ENCODE results near the gene GNB2. TPM values are rescaled to one million over a fixed set of nuclear protein-coding genes. Genes with fewer than 3 reads are reported as not detected.

The GNB2 gene
- total and polyA plus RNA-seq, 2 of the 13 experiments (the other 11 are each of a cell fraction or from before 2014, with no cell fraction given): 48.3 to 67.1 TPM

DNA sequence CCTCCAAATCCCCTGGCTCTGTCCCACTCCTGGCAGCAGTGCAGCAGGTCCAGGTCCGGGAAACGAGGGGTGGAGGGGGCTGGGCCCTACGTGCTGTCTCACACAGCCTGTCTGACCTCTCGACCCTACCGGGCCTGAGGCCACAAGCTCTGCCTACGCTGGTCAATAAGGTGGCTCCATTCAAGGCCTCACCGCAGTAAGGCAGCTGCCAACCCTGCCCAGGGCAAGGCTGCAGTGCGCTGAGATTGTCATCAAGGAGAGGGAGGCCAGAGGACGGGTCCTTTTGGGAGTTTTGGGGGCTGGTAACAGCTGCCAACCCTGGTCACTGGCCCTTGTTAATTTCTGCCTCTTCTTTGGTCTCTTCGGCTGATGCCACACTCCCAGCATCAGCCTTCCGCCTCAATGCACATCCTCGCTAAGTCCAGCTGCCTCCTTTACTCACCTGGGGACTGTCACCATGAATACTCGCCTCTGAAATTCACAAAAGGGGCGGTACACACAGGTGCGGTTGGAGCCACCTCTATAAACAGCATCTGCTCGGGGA lies 50.3 kb downstream of the GNB2 start (continued):
- TF ChIP-seq ZNF17 (CRISPR knock-in tag; IDR thresholded peaks at IDR 0.05): no peak
- TF ChIP-seq KDM1A (CRISPR knock-in tag; IDR thresholded peaks at IDR 0.05): no peak
- TF ChIP-seq PAX8 (CRISPR knock-in tag; IDR thresholded peaks at IDR 0.05; ENCODE audit: borderline replicate concordance): no peak
- TF ChIP-seq MXI1 (IDR thresholded peaks at IDR 0.05; ENCODE audit: borderline replicate concordance, low read depth, low read length): no peak
- TF ChIP-seq MAF1 (CRISPR knock-in tag; IDR thresholded peaks at IDR 0.05; ENCODE audit: borderline replicate concordance): no peak
- no peak for TF ChIP-seq ZNF234 (CRISPR knock-in tag; conservative IDR thresholded peaks at IDR 0.05)
- no peak for TF ChIP-seq SOX6 (IDR thresholded peaks at IDR 0.05)
- peak; percentile 14; the same call in 1 of the 2 replicates for TF ChIP-seq SOX6 (CRISPR knock-in tag; IDR thresholded peaks at IDR 0.05)
- TF ChIP-seq, protein P1, sequence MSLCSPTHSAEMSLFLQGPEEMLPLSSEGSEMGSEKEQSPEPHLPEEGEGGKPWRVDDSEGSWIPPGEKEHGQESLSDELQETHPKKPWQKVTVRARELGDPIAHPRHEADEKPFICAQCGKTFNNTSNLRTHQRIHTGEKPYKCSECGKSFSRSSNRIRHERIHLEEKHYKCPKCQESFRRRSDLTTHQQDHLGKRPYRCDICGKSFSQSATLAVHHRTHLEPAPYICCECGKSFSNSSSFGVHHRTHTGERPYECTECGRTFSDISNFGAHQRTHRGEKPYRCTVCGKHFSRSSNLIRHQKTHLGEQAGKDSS (CRISPR knock-in tag; IDR thresholded peaks at IDR 0.05; ENCODE audit: borderline replicate concordance, low read depth): no peak
- no peak for TF ChIP-seq SMYD3 (CRISPR knock-in tag; IDR thresholded peaks at IDR 0.05)
- TF ChIP-seq NFYB (CRISPR knock-in tag; IDR thresholded peaks at IDR 0.05): no peak
- no peak for TF ChIP-seq ZNF660 (CRISPR knock-in tag; IDR thresholded peaks at IDR 0.05; ENCODE audit: borderline replicate concordance, low read depth)
- TF ChIP-seq, protein P2, sequence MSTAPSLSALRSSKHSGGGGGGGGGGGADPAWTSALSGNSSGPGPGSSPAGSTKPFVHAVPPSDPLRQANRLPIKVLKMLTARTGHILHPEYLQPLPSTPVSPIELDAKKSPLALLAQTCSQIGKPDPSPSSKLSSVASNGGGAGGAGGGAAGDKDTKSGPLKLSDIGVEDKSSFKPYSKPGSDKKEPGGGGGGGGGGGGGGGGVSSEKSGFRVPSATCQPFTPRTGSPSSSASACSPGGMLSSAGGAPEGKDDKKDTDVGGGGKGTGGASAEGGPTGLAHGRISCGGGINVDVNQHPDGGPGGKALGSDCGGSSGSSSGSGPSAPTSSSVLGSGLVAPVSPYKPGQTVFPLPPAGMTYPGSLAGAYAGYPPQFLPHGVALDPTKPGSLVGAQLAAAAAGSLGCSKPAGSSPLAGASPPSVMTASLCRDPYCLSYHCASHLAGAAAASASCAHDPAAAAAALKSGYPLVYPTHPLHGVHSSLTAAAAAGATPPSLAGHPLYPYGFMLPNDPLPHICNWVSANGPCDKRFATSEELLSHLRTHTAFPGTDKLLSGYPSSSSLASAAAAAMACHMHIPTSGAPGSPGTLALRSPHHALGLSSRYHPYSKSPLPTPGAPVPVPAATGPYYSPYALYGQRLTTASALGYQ (CRISPR knock-in tag; IDR thresholded peaks at IDR 0.05): no peak
- TF ChIP-seq STAG1 (CRISPR knock-in tag; IDR thresholded peaks at IDR 0.05): no peak
- TF ChIP-seq NPAS2 (CRISPR knock-in tag; IDR thresholded peaks at IDR 0.05; ENCODE audit: borderline replicate concordance): no peak
- no peak for TF ChIP-seq ZNF225 (CRISPR knock-in tag; IDR thresholded peaks at IDR 0.05)
- TF ChIP-seq DR1 (CRISPR knock-in tag; IDR thresholded peaks at IDR 0.05): no peak
- TF ChIP-seq POLR2AphosphoS2 (IDR thresholded peaks at IDR 0.05; ENCODE audit: low read depth, low read length): no peak
- TF ChIP-seq ZNF180 (CRISPR knock-in tag; IDR thresholded peaks at IDR 0.05; ENCODE audit: borderline replicate concordance, low read depth): no peak
- TF ChIP-seq GATA4 (IDR thresholded peaks at IDR 0.05; ENCODE audit: borderline replicate concordance, low read depth): 0 out of 2 replicates have a peak, but pooled peaks have one; percentile 17
- TF ChIP-seq, protein P3, sequence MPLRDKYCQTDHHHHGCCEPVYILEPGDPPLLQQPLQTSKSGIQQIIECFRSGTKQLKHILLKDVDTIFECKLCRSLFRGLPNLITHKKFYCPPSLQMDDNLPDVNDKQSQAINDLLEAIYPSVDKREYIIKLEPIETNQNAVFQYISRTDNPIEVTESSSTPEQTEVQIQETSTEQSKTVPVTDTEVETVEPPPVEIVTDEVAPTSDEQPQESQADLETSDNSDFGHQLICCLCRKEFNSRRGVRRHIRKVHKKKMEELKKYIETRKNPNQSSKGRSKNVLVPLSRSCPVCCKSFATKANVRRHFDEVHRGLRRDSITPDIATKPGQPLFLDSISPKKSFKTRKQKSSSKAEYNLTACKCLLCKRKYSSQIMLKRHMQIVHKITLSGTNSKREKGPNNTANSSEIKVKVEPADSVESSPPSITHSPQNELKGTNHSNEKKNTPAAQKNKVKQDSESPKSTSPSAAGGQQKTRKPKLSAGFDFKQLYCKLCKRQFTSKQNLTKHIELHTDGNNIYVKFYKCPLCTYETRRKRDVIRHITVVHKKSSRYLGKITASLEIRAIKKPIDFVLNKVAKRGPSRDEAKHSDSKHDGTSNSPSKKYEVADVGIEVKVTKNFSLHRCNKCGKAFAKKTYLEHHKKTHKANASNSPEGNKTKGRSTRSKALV (CRISPR knock-in tag; IDR thresholded peaks at IDR 0.05): no peak
- TF ChIP-seq ZNF121 (CRISPR knock-in tag; IDR thresholded peaks at IDR 0.05): no peak
- TF ChIP-seq BHLHE40 (IDR thresholded peaks at IDR 0.05; ENCODE audit: low read length): no peak
- TF ChIP-seq ZSCAN30 (CRISPR knock-in tag; IDR thresholded peaks at IDR 0.05): no peak
- 0 out of 2 replicates have a peak, but pooled peaks have one; percentile 41 for TF ChIP-seq ZNF350 (CRISPR knock-in tag; IDR thresholded peaks at IDR 0.05; ENCODE audit: borderline replicate concordance, low read depth)
- TF ChIP-seq ZNF652 (CRISPR knock-in tag; IDR thresholded peaks at IDR 0.05; ENCODE audit: borderline replicate concordance, low read depth): peak; percentile 89
- no peak for TF ChIP-seq ZNF556 (CRISPR knock-in tag; IDR thresholded peaks at IDR 0.05; ENCODE audit: borderline replicate concordance)
- TF ChIP-seq CREB1 (IDR thresholded peaks at IDR 0.05): no peak
- no peak for TF ChIP-seq CREB1 (CRISPR knock-in tag; IDR thresholded peaks at IDR 0.05)
- peak; percentile 89 for TF ChIP-seq SAP130 (CRISPR knock-in tag; IDR thresholded peaks at IDR 0.05; ENCODE audit: low read depth)
